ENCODE measurements around the gene C2CD4A.
A peak's percentile ranks its signal among the peaks of the same experiment; 100 is the strongest.
"Not testable (repeated sequence)": the region's sequence is repeated elsewhere in the genome, so short reads cannot be mapped to it uniquely, and the experiment has no call there.

Gene C2CD4A

GRCh38 chr15:62066663-62067447 lies at the start of gene C2CD4A:
C2CD4A (plus strand) TSS chr15:62066977; CDS start chr15:62067614, 637 bp downstream.
- peak; percentile 47 for DNase-seq

- no peak for DNase-seq
These were observed 46.1 kb upstream of the C2CD4A start for GRCh38 chr15:62020576-62021160.

GRCh38 chr15:62021991-62022600 lies 44.7 kb upstream of the C2CD4A start:
- DNase-seq: no peak

GRCh38 chr15:62026487-62027262 lies 40.1 kb upstream of the C2CD4A start:
- no peak for DNase-seq

- no peak for DNase-seq
These were observed 39.6 kb upstream of the C2CD4A start for GRCh38 chr15:62027263-62027565.

- DNase-seq: no peak
These were observed 38.9 kb upstream of the C2CD4A start for GRCh38 chr15:62027916-62028315.

- DNase-seq: peak; percentile 18
These were observed 31.4 kb upstream of the C2CD4A start for GRCh38 chr15:62035256-62035924.

GRCh38 chr15:62046078-62046743 lies 20.6 kb upstream of the C2CD4A start:
- no peak for DNase-seq

GRCh38 chr15:62047282-62047827 lies 19.4 kb upstream of the C2CD4A start:
- no peak for DNase-seq

GRCh38 chr15:62048254-62048653 lies 18.5 kb upstream of the C2CD4A start:
- not testable (repeated sequence) for DNase-seq

- DNase-seq: no peak
These were observed 16.7 kb upstream of the C2CD4A start for GRCh38 chr15:62050115-62050514.

- DNase-seq: no peak
These were observed 15.6 kb upstream of the C2CD4A start for GRCh38 chr15:62051166-62051565.

GRCh38 chr15:62052713-62053112 lies 14.1 kb upstream of the C2CD4A start:
- DNase-seq: no peak

GRCh38 chr15:62053439-62054085 lies 13.2 kb upstream of the C2CD4A start:
- no peak for DNase-seq

- no peak for DNase-seq
These were observed 11.8 kb upstream of the C2CD4A start for GRCh38 chr15:62054979-62055378.

GRCh38 chr15:62057341-62057980 lies 9.3 kb upstream of the C2CD4A start:
- no peak for DNase-seq

GRCh38 chr15:62058327-62059028 lies 8.3 kb upstream of the C2CD4A start:
- DNase-seq: no peak

- DNase-seq: no peak
These were observed 7.5 kb upstream of the C2CD4A start for GRCh38 chr15:62059108-62059815.

- no peak for DNase-seq
These were observed 7.0 kb upstream of the C2CD4A start for GRCh38 chr15:62059816-62060112.
